ENCODE measurements around the gene OR2M7. TPM values are rescaled to one million over a fixed set of nuclear protein-coding genes. Genes with fewer than 3 reads are reported as not detected.

Gene OR2M7
- total RNA-seq: not detected

- DNase-seq (ENCODE audit: low spot score): no peak
- TF ChIP-seq CTCF (IDR thresholded peaks at IDR 0.05): no peak
- ATAC-seq (ENCODE audit: low FRiP score): no peak
Observed at GRCh38 chr1:248324468-248324867, at the start of gene OR2M7. OR2M7 (minus strand) TSS chr1:248324568; CDS start chr1:248324568, 0 bp downstream.

- DNase-seq (ENCODE audit: low spot score) (no peak), ATAC-seq (ENCODE audit: low FRiP score) (no peak)
- no peak for TF ChIP-seq CTCF (IDR thresholded peaks at IDR 0.05)
Observed at GRCh38 chr1:248373761-248374160, 49.4 kb upstream of the OR2M7 start.

GRCh38 chr1:248372394-248372793, 48.0 kb upstream of the OR2M7 start:
- ATAC-seq (ENCODE audit: low FRiP score) (no peak), DNase-seq (ENCODE audit: low spot score) (no peak)
- TF ChIP-seq CTCF (IDR thresholded peaks at IDR 0.05): no peak

- DNase-seq (ENCODE audit: low spot score) (no peak), ATAC-seq (ENCODE audit: low FRiP score) (no peak)
- TF ChIP-seq CTCF (IDR thresholded peaks at IDR 0.05): no peak
Observed at GRCh38 chr1:248366609-248367008, 42.2 kb upstream of the OR2M7 start.

- ATAC-seq (ENCODE audit: low FRiP score) (no peak), DNase-seq (ENCODE audit: low spot score) (no peak)
- TF ChIP-seq CTCF (IDR thresholded peaks at IDR 0.05): no peak
Observed at GRCh38 chr1:248361121-248361715, 36.9 kb upstream of the OR2M7 start, which contains the start of gene OR2T4. OR2T4 (plus strand) TSS chr1:248361665; CDS start chr1:248361665, 0 bp downstream.

- ATAC-seq (ENCODE audit: low FRiP score) (no peak), DNase-seq (ENCODE audit: low spot score) (no peak)
- TF ChIP-seq CTCF (IDR thresholded peaks at IDR 0.05): no peak
Observed at GRCh38 chr1:248359415-248359814, 35.0 kb upstream of the OR2M7 start.

- no peak for ATAC-seq (ENCODE audit: low FRiP score)
- DNase-seq (ENCODE audit: low spot score): no peak
Observed at GRCh38 chr1:248348475-248348874, 24.1 kb upstream of the OR2M7 start, which contains the start of gene OR14C36. OR14C36 (plus strand) TSS chr1:248348775; CDS start chr1:248348775, 0 bp downstream.

More at GRCh38 chr1:248348475-248348874, 24.1 kb upstream of the OR2M7 start, which contains the start of gene OR14C36:
- no peak for TF ChIP-seq CTCF (IDR thresholded peaks at IDR 0.05)
